NB4 (cell line): ENCODE measurements around the gene LAG3.

Experiments
- DNase-seq: peaks from one replicate; pipeline ENCODE4 v3.0.0; 2010; ENCODE audit warnings: low read depth
- H3K4me3 ChIP-seq: one replicate; pipeline ENCODE4 v1.5.1; 2011; ENCODE audit warnings: mild to moderate bottlenecking, low read depth, low read length, moderate library complexity
- MAX ChIP-seq: IDR thresholded peaks from 2 replicates; pipeline ENCODE4 v1.6.1; 2011; ENCODE audit warnings: low read depth, low read length
- MYC ChIP-seq: IDR thresholded peaks from 2 replicates; pipeline ENCODE4 v1.6.1; 2011; ENCODE audit warnings: low read depth, low read length
- POLR2A ChIP-seq: IDR thresholded peaks from 2 replicates; pipeline ENCODE4 v1.6.1; 2011; ENCODE audit warnings: mild to moderate bottlenecking; ENCODE audit not compliant: insufficient read length; ENCODE audit errors: extremely low read depth
- TF ChIP-seq, protein P1 (sequence below): IDR thresholded peaks from one replicate; pipeline ENCODE4 v1.5.1; 2012; ENCODE audit warnings: low read depth, low read length

Gene LAG3

DNA sequence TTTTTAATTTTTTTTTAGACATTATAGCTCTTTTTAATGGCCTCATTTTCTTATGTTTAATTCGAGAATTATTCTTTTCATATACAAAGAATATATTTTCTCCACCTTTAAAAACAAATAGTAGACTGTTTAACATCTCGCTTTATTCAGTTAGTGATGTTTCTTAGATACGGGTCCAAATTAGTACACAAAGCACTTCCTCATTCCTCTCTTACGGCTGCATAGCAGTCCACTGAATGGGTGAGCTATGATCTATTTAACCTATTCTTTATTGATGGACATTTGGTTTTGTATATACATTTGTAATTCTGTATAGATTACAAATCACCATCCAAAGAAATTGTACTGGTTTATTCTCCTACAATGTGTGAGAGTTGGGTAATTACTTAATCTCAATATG, 41.0 kb downstream of the LAG3 start:
- no peak overlapping the region for H3K4me3 ChIP-seq
- no peak for DNase-seq
- TF ChIP-seq, protein P1, sequence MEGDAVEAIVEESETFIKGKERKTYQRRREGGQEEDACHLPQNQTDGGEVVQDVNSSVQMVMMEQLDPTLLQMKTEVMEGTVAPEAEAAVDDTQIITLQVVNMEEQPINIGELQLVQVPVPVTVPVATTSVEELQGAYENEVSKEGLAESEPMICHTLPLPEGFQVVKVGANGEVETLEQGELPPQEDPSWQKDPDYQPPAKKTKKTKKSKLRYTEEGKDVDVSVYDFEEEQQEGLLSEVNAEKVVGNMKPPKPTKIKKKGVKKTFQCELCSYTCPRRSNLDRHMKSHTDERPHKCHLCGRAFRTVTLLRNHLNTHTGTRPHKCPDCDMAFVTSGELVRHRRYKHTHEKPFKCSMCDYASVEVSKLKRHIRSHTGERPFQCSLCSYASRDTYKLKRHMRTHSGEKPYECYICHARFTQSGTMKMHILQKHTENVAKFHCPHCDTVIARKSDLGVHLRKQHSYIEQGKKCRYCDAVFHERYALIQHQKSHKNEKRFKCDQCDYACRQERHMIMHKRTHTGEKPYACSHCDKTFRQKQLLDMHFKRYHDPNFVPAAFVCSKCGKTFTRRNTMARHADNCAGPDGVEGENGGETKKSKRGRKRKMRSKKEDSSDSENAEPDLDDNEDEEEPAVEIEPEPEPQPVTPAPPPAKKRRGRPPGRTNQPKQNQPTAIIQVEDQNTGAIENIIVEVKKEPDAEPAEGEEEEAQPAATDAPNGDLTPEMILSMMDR = no peak
- TF ChIP-seq MYC (no peak), POLR2A (no peak), MAX (no peak)

GRCh38 chr12:6816598-6816997, 44.3 kb downstream of the LAG3 start:
- no peak for TF ChIP-seq POLR2A
- TF ChIP-seq, protein P1 = no peak
- TF ChIP-seq MAX = no peak
- no peak for TF ChIP-seq MYC
- no peak for DNase-seq
- no peak overlapping the region for H3K4me3 ChIP-seq

DNA sequence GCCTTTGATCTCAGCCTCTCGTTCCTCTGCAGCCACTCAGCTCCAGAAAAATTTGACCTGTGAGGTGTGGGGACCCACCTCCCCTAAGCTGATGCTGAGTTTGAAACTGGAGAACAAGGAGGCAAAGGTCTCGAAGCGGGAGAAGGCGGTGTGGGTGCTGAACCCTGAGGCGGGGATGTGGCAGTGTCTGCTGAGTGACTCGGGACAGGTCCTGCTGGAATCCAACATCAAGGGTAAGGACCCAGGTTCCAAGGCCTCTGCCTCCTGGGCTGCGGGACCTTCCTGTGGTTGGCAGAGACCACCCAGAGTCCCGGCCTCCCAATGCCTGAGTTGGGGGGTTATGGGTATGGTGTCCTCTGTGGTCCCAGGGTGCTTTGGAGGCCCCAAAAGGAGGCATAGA, 44.8 kb downstream of the LAG3 start:
- TF ChIP-seq POLR2A (no peak), MAX (no peak), MYC (no peak)
- TF ChIP-seq, protein P1 = no peak
- no peak for DNase-seq
- no peak overlapping the region for H3K4me3 ChIP-seq

DNA sequence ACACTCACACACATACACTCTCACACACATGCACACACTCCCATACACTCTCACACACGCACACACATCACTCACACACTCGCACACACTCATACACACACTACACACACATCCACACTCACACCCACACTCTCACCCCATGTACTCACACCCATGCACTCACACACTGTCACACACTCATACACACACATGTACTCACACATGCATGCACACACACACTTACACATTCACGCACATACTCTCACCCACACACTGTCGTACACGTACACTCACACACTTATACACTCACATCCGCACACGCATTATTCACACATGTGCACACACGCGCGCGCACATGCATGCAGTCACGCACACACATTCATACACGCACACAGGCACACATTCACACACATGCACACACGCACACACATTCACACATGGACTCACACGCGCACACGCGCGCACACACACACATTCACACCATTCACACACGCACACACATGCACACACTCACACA, 45.4 kb downstream of the LAG3 start:
- TF ChIP-seq MAX = no peak
- no peak for TF ChIP-seq POLR2A
- TF ChIP-seq MYC = no peak
- TF ChIP-seq, protein P1 = no peak
- H3K4me3 ChIP-seq = no peak overlapping the region
- no peak for DNase-seq

- H3K4me3 ChIP-seq = no peak overlapping the region
- TF ChIP-seq POLR2A = no peak
- no peak for TF ChIP-seq MAX
- TF ChIP-seq, protein P1 = no peak
- TF ChIP-seq MYC = no peak
- no peak for DNase-seq
These were observed 45.9 kb downstream of the LAG3 start for GRCh38 chr12:6818222-6818621.
